Thymus (tissue), 11 donors: ENCODE results near the gene TMEM123. TPM values are rescaled to one million over a fixed set of nuclear protein-coding genes. Genes with fewer than 3 reads are reported as not detected.

ENCODE experiments used
- DNase-seq, 9 donors: peaks; one replicate each; pipeline ENCODE4 v3.0.0-alpha.2; 2013; ENCODE audit warnings: low spot score in 9 of 9, low read depth in 6 of 9, missing footprints in 1 of 9
- H3K27ac ChIP-seq, 2 donors: one replicate each; pipeline ENCODE4 v1.5.1; 2013; ENCODE audit warnings: control low read depth in 1 of 2, low read depth in 1 of 2, low read length in 1 of 2, mild to moderate bottlenecking in 1 of 2, moderate library complexity in 1 of 2
- H3K27me3 ChIP-seq, 2 donors: one replicate each; pipeline ENCODE4 v1.5.1; 2013; ENCODE audit warnings: low read length in 1 of 2; ENCODE audit not compliant: control insufficient read depth in 2 of 2, insufficient read depth in 1 of 2
- H3K36me3 ChIP-seq, 2 donors: one replicate each; pipeline ENCODE4 v1.5.1; 2013; ENCODE audit warnings: low read length in 1 of 2, mild to moderate bottlenecking in 1 of 2, moderate library complexity in 1 of 2; ENCODE audit not compliant: control insufficient read depth in 2 of 2, insufficient read depth in 2 of 2
- H3K4me1 ChIP-seq, 2 donors: one replicate each; pipeline ENCODE4 v1.5.1; 2013; ENCODE audit warnings: low read length in 2 of 2; ENCODE audit not compliant: control insufficient read depth in 2 of 2, insufficient read depth in 2 of 2
- H3K4me3 ChIP-seq, 2 donors: one replicate each; pipeline ENCODE4 v1.5.1; 2013; ENCODE audit warnings: low read length in 2 of 2, control low read depth in 1 of 2, mild to moderate bottlenecking in 1 of 2
- H3K9me3 ChIP-seq, 2 donors: one replicate each; pipeline ENCODE4 v1.5.1; 2013; ENCODE audit warnings: low read length in 1 of 2, mild to moderate bottlenecking in 1 of 2; ENCODE audit not compliant: control insufficient read depth in 2 of 2, insufficient read depth in 1 of 2
- WGBS: extraction: QIAGEN DNeasy Blood & Tissue Kit; methylation state at CpG from one replicate; pipeline ENCODE4 v1.1.7; 2013; 5-methylcytosine and 5-hydroxymethylcytosine counted together
- polyA plus RNA-seq: library from polyadenylated mRNA; stranded (reverse); fragments of 200-250 nt; gene quantifications from one replicate; pipeline ENCODE4 v1.2.3, GENCODE V29; 2013
- total RNA-seq: library from RNA; stranded (reverse); fragments of 120-200 nt; gene quantifications from one replicate; pipeline ENCODE4 v1.2.4, GENCODE V29; 2013
- donor health status: healthy.

TMEM123 gene
- total and polyA plus RNA-seq, 2 donors, result 174 to 282 TPM

DNA sequence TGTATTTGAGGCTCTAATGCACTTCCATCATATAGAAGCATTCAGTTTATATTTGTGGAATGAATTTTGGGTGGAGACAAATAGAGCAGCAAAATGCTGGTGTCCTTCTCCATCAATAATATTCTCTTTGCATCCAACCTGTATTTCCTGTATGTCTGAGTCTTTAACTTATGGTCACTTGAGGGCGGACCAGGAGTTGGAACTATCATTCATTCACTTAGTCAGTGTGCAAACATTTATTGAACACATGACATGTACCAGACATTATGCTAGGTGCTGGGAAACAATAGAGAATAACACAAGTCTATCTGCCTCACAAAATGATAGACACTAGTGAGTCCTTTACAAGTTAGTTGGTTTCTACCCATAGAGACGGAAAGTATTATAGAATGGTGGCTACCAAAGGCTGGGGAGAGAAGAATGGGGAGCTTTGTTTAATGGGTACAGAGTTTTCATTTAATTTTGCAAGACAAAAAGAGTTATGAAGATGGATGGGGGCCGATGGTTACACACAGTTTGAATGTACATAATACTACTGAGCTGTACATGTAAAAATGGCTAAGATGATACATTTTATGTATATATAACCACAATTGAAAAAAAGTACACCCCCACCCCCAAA, 4.6 kb upstream of the TMEM123 start:
- Histone ChIP-seq H3K9me3 (no peaks in the 10 kb centered on the region), H3K27ac (no peak overlapping the region), H3K27me3 (no peaks in the 10 kb centered on the region), H3K4me1 (peaks cover 24 to 34% of the 10 kb centered on the region in 2 donors), H3K4me3 (no peak overlapping the region), H3K36me3 (no peaks in the 10 kb centered on the region)
- DNase-seq, result no peak
- WGBS, result over 99% methylated on average over 3 of the region's 3 CpGs

DNA sequence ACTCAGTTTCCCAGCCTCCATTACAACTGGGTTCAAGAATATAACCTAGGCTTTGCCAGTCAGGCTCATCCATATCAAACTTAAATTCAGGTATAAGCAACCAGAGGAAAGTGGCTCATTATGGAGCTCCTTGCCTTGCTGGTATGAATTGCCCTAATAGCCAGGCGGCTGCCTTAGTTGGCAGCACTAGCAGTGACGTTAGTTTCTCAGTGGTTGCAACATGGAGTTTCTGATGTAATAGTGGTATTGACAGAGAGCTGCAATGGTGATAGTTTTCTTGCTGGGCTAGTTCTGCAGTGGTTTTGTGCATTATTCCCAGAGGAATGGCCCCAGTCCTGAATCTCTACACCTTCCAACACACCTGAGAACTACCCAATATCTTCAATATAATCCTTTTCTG, 3.8 kb upstream of the TMEM123 start:
- WGBS, result 98% methylated on average over 2 of the region's 2 CpGs
- no peaks in the 10 kb centered on the region for H3K9me3 ChIP-seq
- H3K4me3 ChIP-seq, result no peak overlapping the region
- no peak for DNase-seq
- no peak overlapping the region for H3K27ac ChIP-seq
- H3K36me3 ChIP-seq, result no peaks in the 10 kb centered on the region
- H3K27me3 ChIP-seq, result no peaks in the 10 kb centered on the region
- peaks cover 24 to 34% of the 10 kb centered on the region in 2 donors for H3K4me1 ChIP-seq

DNA sequence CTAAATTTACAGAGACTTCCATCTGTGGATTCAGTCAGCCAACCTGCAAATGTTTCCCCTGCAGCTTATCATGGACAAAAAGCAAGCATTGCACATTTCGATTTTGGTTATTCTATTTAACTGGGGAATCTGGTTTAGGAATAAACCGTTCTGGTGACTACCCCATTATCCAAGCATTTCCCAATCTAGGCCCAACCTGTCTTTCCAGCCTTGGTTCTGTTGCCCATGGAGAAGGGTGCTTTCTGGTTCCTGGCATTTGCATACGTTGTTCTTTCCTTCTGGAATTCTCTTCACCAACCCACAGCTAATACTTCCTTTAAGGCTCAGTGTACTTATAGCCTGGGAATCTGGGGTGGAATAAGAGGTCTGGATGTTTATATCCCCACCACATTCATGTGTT, 1.4 kb upstream of the TMEM123 start:
- DNase-seq, result no peak
- Histone ChIP-seq H3K4me1 (peaks cover 31 to 45% of the 10 kb centered on the region in 2 donors), H3K36me3 (no peaks in the 10 kb centered on the region), H3K27me3 (no peaks in the 10 kb centered on the region), H3K4me3 (no peak overlapping the region), H3K27ac (peak overlapping the region in 1 of 2 donors; percentile 97), H3K9me3 (no peaks in the 10 kb centered on the region)
- WGBS, result 99% methylated on average over 3 of the region's 3 CpGs

DNA sequence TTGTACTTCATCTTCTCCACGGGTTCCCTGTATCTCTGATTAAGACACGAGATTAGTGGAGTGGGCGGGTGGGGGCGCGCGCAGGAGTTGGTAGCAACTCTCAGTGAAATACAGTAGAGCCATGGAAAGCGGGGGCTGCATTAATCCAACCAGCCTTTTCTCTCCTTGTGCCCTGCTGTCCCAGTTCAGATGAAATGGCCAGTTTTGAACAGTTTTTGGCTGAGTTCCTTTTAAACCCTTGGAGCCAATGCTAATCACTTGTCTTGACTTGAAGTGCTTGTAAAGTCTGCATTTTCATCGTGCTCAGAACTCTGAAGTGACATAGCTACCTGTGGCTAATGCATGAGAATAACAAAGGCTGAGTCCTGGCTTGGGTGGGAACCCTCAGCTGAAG, 734 bp upstream of the TMEM123 start:
- no peak for DNase-seq
- Histone ChIP-seq H3K4me1 (peaks cover 33 to 49% of the 10 kb centered on the region in 2 donors), H3K4me3 (peak overlapping the region; percentile 93 to 95), H3K9me3 (no peaks in the 10 kb centered on the region), H3K27ac (peak overlapping the region; percentile 92 to 97), H3K27me3 (no peaks in the 10 kb centered on the region), H3K36me3 (peaks cover 0 to 4% of the 10 kb centered on the region in 2 donors)
- 3% methylated on average over 8 of the region's 8 CpGs for WGBS

DNA sequence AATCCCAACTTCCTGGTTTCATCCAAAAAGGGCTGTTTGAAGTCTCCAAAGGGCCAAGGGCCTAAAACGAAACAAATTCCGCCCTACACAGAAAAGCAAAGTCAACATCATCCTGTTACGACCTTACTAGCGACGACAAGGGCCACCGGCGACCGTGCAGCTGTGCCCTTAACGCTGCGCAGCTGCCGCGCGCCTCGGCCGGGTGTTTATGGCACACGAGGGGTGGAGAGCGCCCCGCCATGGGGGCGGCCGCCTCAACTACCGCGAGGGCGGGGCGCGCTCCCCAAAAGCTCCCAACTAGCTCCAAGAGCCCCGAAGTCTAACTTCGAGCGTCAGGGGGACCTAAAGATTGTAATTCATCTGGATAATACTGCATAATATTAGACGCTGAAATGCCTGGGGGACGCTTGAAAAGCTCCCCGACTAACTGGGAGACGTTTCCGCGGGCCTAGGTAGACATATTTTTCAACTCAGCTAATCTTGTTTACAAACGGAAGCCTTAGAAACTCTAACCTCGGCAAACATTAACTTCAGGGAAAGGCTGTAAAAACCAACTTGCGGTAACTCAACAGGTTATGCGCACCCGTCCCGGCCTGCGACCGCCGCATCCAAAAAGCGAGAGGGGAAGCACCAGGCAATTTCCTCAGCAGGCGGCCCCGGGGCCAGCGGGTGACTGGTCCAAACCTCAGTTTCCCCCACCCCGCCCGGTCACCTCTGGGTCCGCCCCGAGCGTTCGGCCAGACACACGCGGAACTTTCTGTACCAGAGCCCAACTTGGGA, 694 bp downstream of the TMEM123 start:
- Histone ChIP-seq H3K36me3 (peaks cover 5 to 18% of the 10 kb centered on the region in 2 donors), H3K9me3 (no peaks in the 10 kb centered on the region), H3K27me3 (no peaks in the 10 kb centered on the region), H3K4me3 (peak overlapping the region; percentile 93 to 95), H3K27ac (peak overlapping the region; percentile 92 to 97), H3K4me1 (peaks cover 39 to 45% of the 10 kb centered on the region in 2 donors)
- under 1% methylated on average over 55 of the region's 55 CpGs for WGBS
- DNase-seq, result peak; percentile 62 to 94 (median 84)

DNA sequence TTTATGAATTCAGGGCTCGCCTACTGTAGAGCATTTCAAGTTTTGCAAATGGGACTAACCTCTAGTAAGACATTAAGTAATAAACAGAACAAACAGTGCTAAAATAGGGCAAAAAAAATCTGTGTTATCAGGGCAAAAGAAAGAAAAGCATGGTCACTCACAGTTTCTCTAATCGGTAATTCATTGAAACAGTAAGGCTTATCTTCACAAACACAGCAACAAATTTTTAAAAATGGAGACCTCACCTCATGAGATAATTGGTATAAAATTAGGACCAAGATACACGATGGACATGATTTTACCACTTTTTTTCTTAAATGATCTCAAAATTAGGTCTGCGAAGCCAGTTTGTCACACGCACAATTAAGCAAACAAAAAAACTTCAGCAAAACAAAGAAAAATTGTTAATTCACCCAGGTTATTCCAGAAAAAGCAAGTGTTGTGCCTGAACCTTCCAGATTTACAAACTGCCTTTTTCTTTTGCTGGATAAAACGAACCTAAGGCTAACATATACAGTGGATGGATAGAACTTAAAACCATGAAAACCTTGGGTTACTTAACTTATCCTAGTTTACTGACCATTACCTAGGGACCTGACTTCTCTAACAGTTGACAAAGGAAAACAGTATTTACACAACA, 1.4 kb downstream of the TMEM123 start:
- DNase-seq, result peak in 1 of 9 donors; percentile 24
- H3K4me1 ChIP-seq, result peaks cover 39 to 45% of the 10 kb centered on the region in 2 donors
- 19% methylated on average over 6 of the region's 6 CpGs for WGBS
- H3K27me3 ChIP-seq, result no peaks in the 10 kb centered on the region
- H3K27ac ChIP-seq, result peak overlapping the region; percentile 92 to 97
- H3K36me3 ChIP-seq, result peaks cover 5 to 25% of the 10 kb centered on the region in 2 donors
- no peaks in the 10 kb centered on the region for H3K9me3 ChIP-seq
- H3K4me3 ChIP-seq, result peak overlapping the region; percentile 93 to 95

DNA sequence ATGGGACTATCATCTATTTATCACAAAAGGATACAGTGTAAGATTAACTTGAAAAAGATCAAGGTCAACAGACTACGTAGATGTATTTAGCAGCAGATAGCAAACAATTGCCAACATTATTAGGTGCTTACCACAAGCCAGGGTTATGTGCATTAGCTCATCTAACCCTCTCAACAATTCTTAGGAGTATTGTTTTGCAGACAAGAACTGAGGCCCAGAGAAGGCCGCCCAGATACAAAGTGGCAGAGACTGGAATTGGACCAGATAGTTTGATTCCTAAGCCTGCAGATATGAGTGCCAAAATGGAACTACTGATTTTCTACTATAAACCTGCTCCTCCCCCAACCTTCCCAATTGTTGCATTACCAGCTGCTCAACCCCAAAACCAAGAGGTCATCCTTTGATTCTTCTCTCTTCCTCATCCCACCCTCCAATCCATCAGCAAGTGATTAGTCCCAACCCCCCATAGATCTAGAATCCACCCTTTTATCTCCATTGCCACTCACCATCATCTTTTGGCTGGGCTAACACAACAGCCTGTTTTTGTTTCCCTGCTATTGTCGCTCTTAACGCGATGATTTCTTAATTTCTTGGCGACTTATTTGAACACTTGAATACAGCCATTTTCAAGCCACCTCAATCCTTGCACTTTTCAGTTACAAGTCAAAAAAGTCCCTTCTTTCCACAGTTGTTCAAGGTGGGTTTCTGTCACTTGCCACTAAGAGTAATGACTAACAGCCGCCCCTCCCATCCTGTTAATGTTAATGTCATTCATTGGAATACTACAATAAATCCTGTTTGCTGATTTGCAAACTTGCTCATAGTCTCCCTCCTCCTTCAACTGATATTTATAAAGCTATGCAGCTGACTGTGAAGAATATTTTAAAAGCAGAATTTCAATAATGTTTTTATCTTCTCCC, 2.7 kb downstream of the TMEM123 start:
- H3K27me3 ChIP-seq, result no peaks in the 10 kb centered on the region
- DNase-seq, result no peak
- peaks cover 5 to 35% of the 10 kb centered on the region in 2 donors for H3K36me3 ChIP-seq
- no peaks in the 10 kb centered on the region for H3K9me3 ChIP-seq
- peaks cover 37% of the 10 kb centered on the region in 2 donors for H3K4me1 ChIP-seq
- WGBS, result 85% methylated on average over 7 of the region's 7 CpGs
- peak overlapping the region; percentile 93 to 95 for H3K4me3 ChIP-seq
- H3K27ac ChIP-seq, result peak overlapping the region in 1 of 2 donors; percentile 46

DNA sequence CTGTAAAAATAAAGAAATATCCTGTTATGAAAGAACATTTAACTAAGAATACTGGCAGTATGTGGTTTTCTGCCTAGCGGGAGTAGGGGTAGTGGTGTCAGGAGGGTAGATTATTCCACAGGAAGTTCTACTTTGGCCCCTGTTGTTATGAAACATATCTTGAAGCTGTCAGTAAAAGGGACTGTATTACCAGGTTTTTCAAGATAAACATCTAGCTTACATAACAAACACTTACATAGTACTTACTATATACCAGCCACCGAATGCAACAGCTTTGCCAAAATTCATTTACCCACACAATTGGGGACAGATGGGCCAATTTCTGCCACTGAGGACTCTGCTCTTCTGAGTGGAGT, 3.7 kb downstream of the TMEM123 start:
- peaks cover 5 to 39% of the 10 kb centered on the region in 2 donors for H3K36me3 ChIP-seq
- no peaks in the 10 kb centered on the region for H3K27me3 ChIP-seq
- 22% methylated on average over 2 of the region's 2 CpGs for WGBS
- H3K9me3 ChIP-seq, result no peaks in the 10 kb centered on the region
- peaks cover 26 to 29% of the 10 kb centered on the region in 2 donors for H3K4me1 ChIP-seq
- peak overlapping the region in 1 of 2 donors; percentile 7 for H3K4me3 ChIP-seq
- DNase-seq, result no peak
- peak overlapping the region; percentile 8 to 27 for H3K27ac ChIP-seq
